WTC11 (cell line): ENCODE measurements around the gene UMOD.

Source experiments
- CREB1 ChIP-seq: sonication (generic); formaldehyde crosslinking; IDR thresholded peaks from 2 replicates; pipeline ENCODE4 v1.8.0; 2023; ENCODE audit warnings: mild to moderate bottlenecking, missing genetic modification reagents
- CTCF ChIP-seq: fragments of 200-600 bp; IDR thresholded peaks from 2 replicates; pipeline ENCODE4 v1.8.0; 2022; ENCODE audit warnings: antibody characterized with exemption
- KAT7 ChIP-seq: sonication (generic); formaldehyde crosslinking; IDR thresholded peaks from 2 replicates; pipeline ENCODE4 v1.8.1; 2023; ENCODE audit warnings: missing genetic modification reagents, mild to moderate bottlenecking, borderline replicate concordance

- no peak for TF ChIP-seq CTCF
- TF ChIP-seq CREB1 (CRISPR knock-in tag), result no peak
- TF ChIP-seq KAT7 (CRISPR knock-in tag), result no peak
Observed at GRCh38 chr16:20315764-20316163, 36.8 kb downstream of the UMOD start.
